ENCODE results near the gene ADAM21.
"Not testable (repeated sequence)": the region's sequence is repeated elsewhere in the genome, so short reads cannot be mapped to it uniquely, and the experiment has no call there.

Gene ADAM21

DNA sequence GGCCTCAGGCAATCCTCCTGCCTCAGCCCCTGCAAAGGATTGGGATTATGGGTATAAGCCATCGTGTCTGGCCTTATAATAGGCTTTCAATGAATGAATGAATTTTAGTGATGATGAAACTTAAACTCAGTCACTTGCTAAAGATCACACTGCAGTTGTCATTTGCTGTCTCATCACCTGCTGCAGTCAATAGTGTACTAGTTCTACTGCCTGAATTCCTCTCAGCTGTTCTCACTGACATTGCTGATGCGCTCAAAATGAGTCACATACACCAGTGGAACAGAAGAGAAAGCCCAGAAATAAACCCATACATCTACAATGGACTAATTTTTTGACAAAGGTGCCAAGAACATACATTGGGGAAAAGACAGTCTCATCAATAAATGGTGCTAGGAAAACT lies 29.4 kb upstream of the ADAM21 start:
- in situ Hi-C loops (cut with HindIII; ENCODE audit: low sequenced_read_pairs): no loop called here
- H3K4me3 ChIP-seq (ENCODE audit: low read depth, low read length): no peak overlapping the region
- DNase-seq (ENCODE audit: low read depth, low spot score): no peak
- TF ChIP-seq, protein P1, sequence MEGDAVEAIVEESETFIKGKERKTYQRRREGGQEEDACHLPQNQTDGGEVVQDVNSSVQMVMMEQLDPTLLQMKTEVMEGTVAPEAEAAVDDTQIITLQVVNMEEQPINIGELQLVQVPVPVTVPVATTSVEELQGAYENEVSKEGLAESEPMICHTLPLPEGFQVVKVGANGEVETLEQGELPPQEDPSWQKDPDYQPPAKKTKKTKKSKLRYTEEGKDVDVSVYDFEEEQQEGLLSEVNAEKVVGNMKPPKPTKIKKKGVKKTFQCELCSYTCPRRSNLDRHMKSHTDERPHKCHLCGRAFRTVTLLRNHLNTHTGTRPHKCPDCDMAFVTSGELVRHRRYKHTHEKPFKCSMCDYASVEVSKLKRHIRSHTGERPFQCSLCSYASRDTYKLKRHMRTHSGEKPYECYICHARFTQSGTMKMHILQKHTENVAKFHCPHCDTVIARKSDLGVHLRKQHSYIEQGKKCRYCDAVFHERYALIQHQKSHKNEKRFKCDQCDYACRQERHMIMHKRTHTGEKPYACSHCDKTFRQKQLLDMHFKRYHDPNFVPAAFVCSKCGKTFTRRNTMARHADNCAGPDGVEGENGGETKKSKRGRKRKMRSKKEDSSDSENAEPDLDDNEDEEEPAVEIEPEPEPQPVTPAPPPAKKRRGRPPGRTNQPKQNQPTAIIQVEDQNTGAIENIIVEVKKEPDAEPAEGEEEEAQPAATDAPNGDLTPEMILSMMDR (IDR thresholded peaks at IDR 0.05; ENCODE audit: low read depth, low read length): no peak

DNA sequence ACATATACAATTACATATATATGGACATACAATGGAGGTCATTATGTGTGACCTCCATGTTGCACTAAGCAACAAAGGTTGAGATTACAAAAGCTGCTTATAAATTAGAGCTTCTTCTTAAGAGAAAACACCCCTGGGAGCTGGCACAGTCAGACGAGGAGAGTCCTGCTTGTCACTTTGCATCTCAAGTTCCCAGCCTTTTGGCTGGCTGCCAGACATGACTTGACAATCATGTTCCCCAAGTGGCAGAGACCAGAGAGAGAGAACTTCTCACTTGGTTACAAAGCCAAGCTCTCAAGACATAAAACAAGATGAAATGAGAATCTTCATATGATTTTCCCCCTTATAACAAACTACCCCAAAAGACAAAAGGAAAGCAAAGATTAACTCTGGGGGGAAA lies 26.6 kb upstream of the ADAM21 start:
- DNase-seq (ENCODE audit: low read depth, low spot score): no peak
- H3K4me3 ChIP-seq (ENCODE audit: low read depth, low read length): no peak overlapping the region
- in situ Hi-C loops (cut with HindIII; ENCODE audit: low sequenced_read_pairs): no loop called here
- TF ChIP-seq, protein P1 (IDR thresholded peaks at IDR 0.05; ENCODE audit: low read depth, low read length): no peak

DNA sequence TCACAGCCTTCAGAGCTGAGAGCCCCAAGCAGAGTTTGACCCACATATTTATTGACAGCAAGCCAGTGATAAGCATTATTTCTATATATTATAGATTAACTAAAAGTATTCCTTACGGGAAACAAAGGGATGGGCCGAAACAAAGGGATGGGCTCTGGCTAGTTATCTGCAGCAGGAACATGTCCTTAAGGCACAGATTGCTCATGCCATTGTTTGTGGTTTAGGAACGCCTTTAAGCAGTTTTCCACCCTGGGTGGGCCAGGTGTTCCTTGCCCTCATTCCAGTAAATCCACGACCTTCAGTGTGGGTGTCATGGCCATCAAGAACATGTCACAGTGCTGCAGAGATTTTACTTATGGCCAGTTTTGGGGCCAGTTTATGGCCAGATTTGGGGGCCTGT lies 25.4 kb upstream of the ADAM21 start:
- H3K4me3 ChIP-seq (ENCODE audit: low read depth, low read length); DNase-seq (ENCODE audit: low read depth, low spot score); in situ Hi-C loops (cut with HindIII; ENCODE audit: low sequenced_read_pairs): not testable (repeated sequence)

DNA sequence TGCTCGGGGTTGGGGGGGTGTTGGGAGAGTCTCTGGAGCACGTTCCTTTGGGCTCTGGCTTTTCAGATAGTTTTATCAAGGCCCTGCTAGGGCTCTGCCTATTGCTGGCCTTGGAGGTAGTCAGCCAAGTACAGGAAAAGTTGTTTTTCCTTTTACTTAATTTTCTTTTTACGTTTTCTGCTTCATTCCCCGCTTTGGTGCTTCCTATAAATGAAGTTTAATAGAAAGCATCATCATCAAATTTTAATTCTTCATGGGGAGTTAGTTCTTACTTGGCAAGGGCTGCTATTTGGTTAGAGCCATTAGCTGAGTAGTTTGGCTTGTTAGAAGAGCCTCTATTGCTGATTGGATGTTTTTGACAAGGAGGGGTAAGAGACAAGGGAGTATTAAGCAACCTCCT lies 15.1 kb upstream of the ADAM21 start:
- H3K4me3 ChIP-seq (ENCODE audit: low read depth, low read length): no peak overlapping the region
- TF ChIP-seq, protein P1 (IDR thresholded peaks at IDR 0.05; ENCODE audit: low read depth, low read length): no peak
- DNase-seq (ENCODE audit: low read depth, low spot score): no peak
- in situ Hi-C loops (cut with HindIII; ENCODE audit: low sequenced_read_pairs): no loop called here

DNA sequence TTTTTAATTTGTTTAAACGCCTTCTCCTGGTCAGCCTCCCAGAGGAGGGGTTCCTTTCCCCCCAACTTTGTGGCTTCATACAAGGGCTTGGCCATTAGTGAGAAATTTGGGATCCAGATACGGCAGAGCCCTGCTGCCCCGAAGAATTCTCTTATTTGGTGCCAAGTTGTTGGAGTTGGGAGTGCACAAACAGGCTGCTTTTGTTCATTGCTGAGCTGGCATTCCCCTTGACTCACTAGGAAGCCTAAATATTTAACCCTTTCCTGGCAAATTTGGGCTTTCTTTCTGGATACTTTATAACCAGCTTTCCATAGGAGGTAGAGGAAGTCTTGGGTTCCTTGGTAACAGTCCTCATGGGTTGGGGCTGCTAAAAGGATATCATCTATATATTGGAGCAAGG lies 10.3 kb upstream of the ADAM21 start:
- DNase-seq (ENCODE audit: low read depth, low spot score): no peak
- no peak overlapping the region for H3K4me3 ChIP-seq (ENCODE audit: low read depth, low read length)
- in situ Hi-C loops (cut with HindIII; ENCODE audit: low sequenced_read_pairs): no loop called here
- TF ChIP-seq, protein P1 (IDR thresholded peaks at IDR 0.05; ENCODE audit: low read depth, low read length): no peak

DNA sequence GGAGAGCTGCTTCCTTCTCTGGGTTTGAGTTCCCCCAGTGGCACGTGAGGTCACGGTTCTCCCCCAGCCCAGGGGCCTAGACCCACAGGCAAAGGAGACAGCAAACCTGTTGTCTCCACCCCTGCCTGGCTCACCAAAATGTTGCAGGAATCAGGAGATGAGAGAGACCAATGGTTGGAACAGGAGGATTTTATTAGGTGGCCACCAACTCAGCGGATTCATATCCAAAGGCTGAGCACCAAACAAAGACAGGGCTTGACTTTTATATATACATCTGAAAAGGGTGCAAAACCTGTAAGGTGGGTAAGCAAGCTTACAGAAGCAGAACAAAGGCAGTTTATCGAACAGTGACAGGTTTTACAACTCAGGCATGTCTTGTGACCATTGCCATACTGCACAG lies 9.2 kb upstream of the ADAM21 start:
- DNase-seq (ENCODE audit: low read depth, low spot score): no peak

DNA sequence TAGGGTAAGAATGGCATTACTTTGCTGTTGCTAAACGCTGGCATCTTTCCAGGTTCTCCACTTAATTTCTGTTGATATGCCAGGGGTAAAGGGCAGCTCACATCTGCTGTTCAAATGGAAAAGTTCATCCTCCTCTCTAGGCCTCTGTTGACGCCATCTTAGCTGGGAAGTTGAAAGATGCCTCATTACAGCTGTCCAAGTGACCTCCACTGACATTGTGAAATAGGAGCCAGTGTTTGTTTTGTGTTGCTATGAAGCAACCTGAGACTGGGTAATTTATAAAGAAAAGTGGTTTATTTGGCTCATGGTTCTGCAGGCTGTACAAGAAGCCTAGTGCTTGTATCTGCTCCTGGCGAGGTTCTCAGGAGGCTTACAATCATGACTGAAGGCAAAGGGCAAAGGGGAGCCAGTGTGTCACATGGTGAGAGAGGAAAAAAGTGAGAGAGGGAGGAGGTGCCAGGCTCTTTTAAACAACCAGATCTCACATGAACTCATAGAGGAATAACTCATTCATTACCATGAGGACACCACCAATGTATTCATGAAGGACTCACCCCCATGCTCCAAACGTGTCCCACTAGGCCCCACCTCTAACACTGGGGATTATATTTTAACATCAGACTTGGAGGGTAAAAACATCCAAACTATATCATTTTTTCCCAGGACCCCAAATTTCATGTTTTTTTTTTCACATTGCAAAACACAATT lies 3.2 kb upstream of the ADAM21 start:
- peak; percentile 22 for DNase-seq (ENCODE audit: low read depth, low spot score)
- in situ Hi-C loops (cut with HindIII; ENCODE audit: low sequenced_read_pairs): no loop called here
- H3K4me3 ChIP-seq (ENCODE audit: low read depth, low read length): no peak overlapping the region
- TF ChIP-seq, protein P1 (IDR thresholded peaks at IDR 0.05; ENCODE audit: low read depth, low read length): no peak

More for the DNA sequence above, 9.2 kb upstream of the ADAM21 start:
- H3K4me3 ChIP-seq (ENCODE audit: low read depth, low read length): no peak overlapping the region
- in situ Hi-C loops (cut with HindIII; ENCODE audit: low sequenced_read_pairs): no loop called here
- TF ChIP-seq, protein P1 (IDR thresholded peaks at IDR 0.05; ENCODE audit: low read depth, low read length): no peak

Data from astrocyte of the spinal cord (primary cell).